B cell (primary cell): Measurements from ENCODE around the gene IFT27. TPM values are rescaled to one million over a fixed set of nuclear protein-coding genes. Genes with fewer than 3 reads are reported as not detected.

Source experiments
- ATAC-seq: fragments of 200-7000 bp; cut with Tn5 transposase; one replicate; pipeline ENCODE4 v1.10.0; 2021; ENCODE audit warnings: low read depth, mild to moderate bottlenecking, moderate number of reproducible peaks, moderate library complexity
- CTCF ChIA-PET: fragments of 350-600 bp; sonication (Branson Sonifier 250); formaldehyde crosslinking; loops from one replicate; lab custom pipeline; 2021; ENCODE audit warnings: antibody characterized with exemption, inconsistent platforms; lab: Charles Lee
- POLR2A ChIA-PET: fragments of 350-600 bp; sonication (Branson Sonifier 250); formaldehyde crosslinking; loops from one replicate; lab custom pipeline; 2021; ENCODE audit warnings: antibody characterized with exemption; lab: Charles Lee
- DNase-seq: peaks from one replicate; pipeline ENCODE4 v3.0.0; 2013
- H2AFZ ChIP-seq: 2 replicates; pipeline ENCODE4 v1.6.1; 2012; ENCODE audit warnings: mild to moderate bottlenecking, low read depth, low read length; ENCODE audit not compliant: insufficient read depth, poor library complexity, severe bottlenecking
- H3K27ac ChIP-seq, 2 donors: 1 replicate in 1 of 2; 2 replicates in 1 of 2; pipeline ENCODE4 v1.5.1; 2012 to 2013; ENCODE audit warnings: low read length in 2 of 2, mild to moderate bottlenecking in 2 of 2, moderate library complexity in 1 of 2
- H3K27me3 ChIP-seq, 4 experiments: fragments of 200-600 bp in 1 of 4; sonication (generic) in 1 of 4; replicated peaks in 1 of 4; 1 replicate in 2 of 4; 2 replicates in 2 of 4; pipeline versions ENCODE4 v1.6.1 to v1.7.0; 2013 to 2016; ENCODE audit warnings: low read length in 3 of 4, mild to moderate bottlenecking in 2 of 4, mixed read lengths in 1 of 4, moderate library complexity in 1 of 4; ENCODE audit not compliant: insufficient read depth in 4 of 4, control insufficient read depth in 3 of 4; ENCODE audit errors: control extremely low read depth in 1 of 4
- H3K36me3 ChIP-seq, 2 experiments: replicated peaks in 1 of 2; 1 replicate in 1 of 2; 2 replicates in 1 of 2; pipeline versions ENCODE4 v1.6.1 to v1.7.1; 2013; ENCODE audit warnings: low read length in 1 of 2; ENCODE audit not compliant: insufficient read depth in 2 of 2, control insufficient read depth in 1 of 2; ENCODE audit errors: control extremely low read depth in 1 of 2, extremely low read depth in 1 of 2
- H3K4me1 ChIP-seq, 2 donors: fragments of 200-600 bp in 1 of 2; sonication (generic) in 1 of 2; 1 replicate in 1 of 2; 2 replicates in 1 of 2; pipeline versions ENCODE4 v1.5.1 to v1.6.1; 2013 to 2017; ENCODE audit warnings: low read length in 2 of 2; ENCODE audit not compliant: control insufficient read depth in 2 of 2, insufficient read depth in 2 of 2
- H3K4me2 ChIP-seq: replicated peaks from 2 replicates; pipeline ENCODE3; 2012; ENCODE audit warnings: mild to moderate bottlenecking, low read depth, low read length; ENCODE audit not compliant: poor library complexity, severe bottlenecking
- H3K4me3 ChIP-seq, 5 experiments: fragments of 200-600 bp in 1 of 5; sonication (generic) in 1 of 5; 1 replicate in 3 of 5; 2 replicates in 2 of 5; pipeline versions ENCODE4 v1.5.1 to v1.7.0; 2011 to 2016; ENCODE audit warnings: low read length in 4 of 5, mild to moderate bottlenecking in 4 of 5, low read depth in 2 of 5, control low read depth in 1 of 5, moderate library complexity in 1 of 5; ENCODE audit not compliant: insufficient read depth in 1 of 5; ENCODE audit errors: control extremely low read depth in 1 of 5, extremely low read depth in 1 of 5
- H3K79me2 ChIP-seq: fragments of 200-600 bp; sonication (generic); one replicate; pipeline ENCODE4 v1.6.0; 2016; ENCODE audit warnings: low read length; ENCODE audit not compliant: control insufficient read depth, insufficient read depth
- H3K9ac ChIP-seq: fragments of 200-600 bp; sonication (generic); 2 replicates; pipeline ENCODE4 v1.6.1; 2017; ENCODE audit warnings: mild to moderate bottlenecking, low read length, moderate library complexity
- H3K9me3 ChIP-seq, 3 donors: one replicate each; pipeline versions ENCODE4 v1.6.1 to v1.7.1; 2013; ENCODE audit warnings: low read length in 2 of 3; ENCODE audit not compliant: control insufficient read depth in 2 of 3, insufficient read depth in 1 of 3; ENCODE audit errors: control extremely low read depth in 1 of 3
- H4K20me1 ChIP-seq: 2 replicates; pipeline ENCODE4 v1.6.0; 2012; ENCODE audit warnings: mild to moderate bottlenecking, low read length; ENCODE audit not compliant: insufficient read depth, control insufficient read depth, poor library complexity, severe bottlenecking
- H3K27ac Mint-ChIP-seq: one replicate; pipeline ENCODE4 v1.8.0; 2021; ENCODE audit warnings: mixed read lengths
- H3K27me3 Mint-ChIP-seq: one replicate; pipeline ENCODE4 v1.8.0; 2021; ENCODE audit warnings: mixed read lengths
- H3K4me1 Mint-ChIP-seq: one replicate; pipeline ENCODE4 v1.8.0; 2021; ENCODE audit warnings: mixed read lengths
- H3K4me3 Mint-ChIP-seq: one replicate; pipeline ENCODE4 v1.8.0; 2021; ENCODE audit warnings: mixed read lengths
- H3K9me3 Mint-ChIP-seq: one replicate; pipeline ENCODE4 v1.8.0; 2022; ENCODE audit warnings: mixed read lengths; ENCODE audit not compliant: insufficient read depth
- EZH2 ChIP-seq: IDR thresholded peaks from 2 replicates; pipeline ENCODE4 v1.6.1; 2012; ENCODE audit warnings: borderline replicate concordance, low read depth, mild to moderate bottlenecking, moderate library complexity, low read length; ENCODE audit not compliant: insufficient read depth, poor library complexity, severe bottlenecking
- WGBS: methylation state at CpG from one replicate; pipeline ENCODE4 v1.1.5; 2013; ENCODE audit warnings: missing lambda C conversion rate; ENCODE audit not compliant: insufficient coverage; 5-methylcytosine and 5-hydroxymethylcytosine counted together
- intact Hi-C: fragments of 100-400 bp; cut with micrococcal nuclease; formaldehyde crosslinking; loops from one replicate; pipeline ENCODE4 v1.10.0; 2022
- polyA plus RNA-seq: library from polyadenylated mRNA; depleted of rRNA; stranded (reverse); fragments of >200 nt; gene quantifications from 2 replicates; pipeline ENCODE4 v1.2.3, GENCODE V29; 2012
- total RNA-seq, 2 donors: library from RNA; stranded (reverse); fragments of 120-200 nt in 1 of 2; gene quantifications; 1 replicate in 1 of 2; 2 replicates in 1 of 2; pipeline versions ENCODE4 v1.2.3 to v1.2.4, GENCODE V29; 2013 to 2022
- TF ChIP-seq, protein P1 (sequence below): fragments of 200-600 bp; IDR thresholded peaks from one replicate; pipeline ENCODE4 v1.8.0; 2022; ENCODE audit warnings: antibody characterized with exemption, mild to moderate bottlenecking

IFT27 gene
- total and polyA plus RNA-seq, 2 donors (not counting 1 experiment from before 2014, with no cell fraction given), result 17.1 to 42.8 TPM

DNA sequence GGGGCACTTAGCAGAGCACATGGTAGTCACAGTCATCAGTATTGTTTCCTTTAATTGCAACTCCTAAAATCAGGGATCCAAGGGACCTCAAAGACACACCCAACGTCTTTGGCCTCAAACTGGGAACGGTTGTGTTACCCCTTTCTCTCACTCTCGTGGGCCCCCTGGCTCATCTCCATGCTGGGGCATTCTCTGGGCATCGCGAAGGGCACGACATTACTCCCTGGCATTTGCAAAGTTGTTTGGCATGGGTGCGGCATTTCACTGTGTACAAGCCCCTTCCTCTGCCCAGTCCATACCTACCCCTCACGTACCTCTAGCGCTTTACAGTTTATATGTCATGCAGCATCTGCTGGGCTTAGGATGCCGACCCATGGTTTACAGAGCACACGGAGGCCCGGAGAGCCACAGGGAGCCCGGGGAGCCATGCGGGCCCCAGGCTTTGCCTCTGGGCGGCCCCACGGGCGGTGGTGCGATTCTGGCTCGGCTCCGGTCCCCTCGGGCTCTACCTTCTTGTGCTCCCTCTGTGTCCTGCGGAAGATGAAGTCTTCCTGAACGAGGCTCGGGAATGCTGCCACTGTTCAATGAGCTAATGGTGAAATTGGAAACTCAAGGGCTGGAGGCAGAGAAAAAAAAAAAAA lies 50.4 kb downstream of the IFT27 start:
- intact Hi-C loops, result no loop called here
- CTCF ChIA-PET, result no interaction called here
- no peak overlapping the region for H3K27ac Mint-ChIP-seq
- H3K4me1 Mint-ChIP-seq, result no peaks in the 10 kb centered on the region
- 76% methylated on average over 24 of the region's 24 CpGs for WGBS
- ATAC-seq, result no peak
- no peaks in the 10 kb centered on the region for H4K20me1 ChIP-seq
- H3K4me2 ChIP-seq, result no peak overlapping the region
- no peaks in the 10 kb centered on the region for H3K36me3 ChIP-seq
- POLR2A ChIA-PET, result interaction anchor here (0.7 kb wide), 1 partner anchor 664 kb away, joined by 3 read pairs; no protein-coding TSS in a partner anchor
- H3K27ac ChIP-seq, result no peak overlapping the region
- H3K79me2 ChIP-seq, result no peaks in the 10 kb centered on the region
- H3K4me3 ChIP-seq, result no peak overlapping the region
- no peak overlapping the region for H2AFZ ChIP-seq
- no peak overlapping the region for H3K9ac ChIP-seq
- no peaks in the 10 kb centered on the region for H3K9me3 Mint-ChIP-seq
- no peaks in the 10 kb centered on the region for H3K9me3 ChIP-seq
- no peaks in the 10 kb centered on the region for H3K4me1 ChIP-seq
- H3K4me3 Mint-ChIP-seq, result no peak overlapping the region
- H3K27me3 ChIP-seq, result peaks cover 0 to 18% (median 5%) of the 10 kb centered on the region in 4 experiments
- TF ChIP-seq EZH2, result no peak
- TF ChIP-seq, protein P1, sequence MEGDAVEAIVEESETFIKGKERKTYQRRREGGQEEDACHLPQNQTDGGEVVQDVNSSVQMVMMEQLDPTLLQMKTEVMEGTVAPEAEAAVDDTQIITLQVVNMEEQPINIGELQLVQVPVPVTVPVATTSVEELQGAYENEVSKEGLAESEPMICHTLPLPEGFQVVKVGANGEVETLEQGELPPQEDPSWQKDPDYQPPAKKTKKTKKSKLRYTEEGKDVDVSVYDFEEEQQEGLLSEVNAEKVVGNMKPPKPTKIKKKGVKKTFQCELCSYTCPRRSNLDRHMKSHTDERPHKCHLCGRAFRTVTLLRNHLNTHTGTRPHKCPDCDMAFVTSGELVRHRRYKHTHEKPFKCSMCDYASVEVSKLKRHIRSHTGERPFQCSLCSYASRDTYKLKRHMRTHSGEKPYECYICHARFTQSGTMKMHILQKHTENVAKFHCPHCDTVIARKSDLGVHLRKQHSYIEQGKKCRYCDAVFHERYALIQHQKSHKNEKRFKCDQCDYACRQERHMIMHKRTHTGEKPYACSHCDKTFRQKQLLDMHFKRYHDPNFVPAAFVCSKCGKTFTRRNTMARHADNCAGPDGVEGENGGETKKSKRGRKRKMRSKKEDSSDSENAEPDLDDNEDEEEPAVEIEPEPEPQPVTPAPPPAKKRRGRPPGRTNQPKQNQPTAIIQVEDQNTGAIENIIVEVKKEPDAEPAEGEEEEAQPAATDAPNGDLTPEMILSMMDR, result no peak
- no peak for DNase-seq
- peaks cover 45% of the 10 kb centered on the region for H3K27me3 Mint-ChIP-seq

DNA sequence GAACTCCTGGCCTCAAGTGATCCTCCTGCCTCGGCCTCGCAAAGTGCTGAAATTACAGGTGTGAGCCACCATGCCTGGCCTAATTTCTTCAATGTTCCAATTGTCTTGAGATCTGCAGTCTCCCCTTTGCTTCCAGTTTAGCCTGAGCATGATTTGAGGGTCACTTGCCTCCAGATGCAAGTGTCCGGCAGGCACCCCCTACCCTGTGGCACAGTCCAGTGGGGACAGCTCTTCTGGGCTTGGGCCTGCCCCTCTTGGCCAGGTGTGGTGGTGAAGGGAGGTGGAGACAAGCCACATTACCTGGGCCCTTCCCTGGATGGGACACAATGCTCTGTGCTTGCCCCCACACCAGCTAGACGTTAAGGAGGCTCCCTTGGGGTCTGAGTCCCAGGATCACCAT lies 51.1 kb downstream of the IFT27 start:
- H3K27ac ChIP-seq, result no peak overlapping the region
- H3K4me3 ChIP-seq, result no peak overlapping the region
- H3K9me3 Mint-ChIP-seq, result no peaks in the 10 kb centered on the region
- TF ChIP-seq EZH2, result no peak
- TF ChIP-seq, protein P1, result no peak
- no peaks in the 10 kb centered on the region for H3K9me3 ChIP-seq
- H3K4me1 Mint-ChIP-seq, result no peaks in the 10 kb centered on the region
- POLR2A ChIA-PET, result no interaction called here
- intact Hi-C loops, result no loop called here
- H3K27me3 ChIP-seq, result peaks cover 0 to 18% (median 6%) of the 10 kb centered on the region in 4 experiments
- no peaks in the 10 kb centered on the region for H4K20me1 ChIP-seq
- H2AFZ ChIP-seq, result no peak overlapping the region
- CTCF ChIA-PET, result no interaction called here
- 84% methylated on average over 3 of the region's 4 CpGs for WGBS
- ATAC-seq (no peak), DNase-seq (no peak)
- no peaks in the 10 kb centered on the region for H3K36me3 ChIP-seq
- no peak overlapping the region for H3K4me3 Mint-ChIP-seq
- no peaks in the 10 kb centered on the region for H3K4me1 ChIP-seq
- H3K4me2 ChIP-seq, result no peak overlapping the region
- no peak overlapping the region for H3K9ac ChIP-seq
- H3K27ac Mint-ChIP-seq, result peak overlapping the region; percentile 41
- H3K79me2 ChIP-seq, result no peaks in the 10 kb centered on the region
- peaks cover 41% of the 10 kb centered on the region for H3K27me3 Mint-ChIP-seq
